Nephron progenitor cell (in vitro differentiated cells): ENCODE data around the gene RBMY1J.
"Not testable (repeated sequence)": the region's sequence is repeated elsewhere in the genome, so short reads cannot be mapped to it uniquely, and the experiment has no call there.

Experiments
- DNase-seq: peaks from one replicate; pipeline ENCODE4 v3.0.0; 2021
- H3K27ac Mint-ChIP-seq: 2 replicates; pipeline ENCODE4 v1.8.0; 2021; ENCODE audit warnings: mild to moderate bottlenecking, moderate library complexity, mixed read lengths
- H3K27me3 Mint-ChIP-seq: 2 replicates; pipeline ENCODE4 v1.8.0; 2021; ENCODE audit warnings: mild to moderate bottlenecking, low read depth, mixed read lengths; ENCODE audit not compliant: poor library complexity
- H3K36me3 Mint-ChIP-seq: 2 replicates; pipeline ENCODE4 v1.8.0; 2021; ENCODE audit warnings: low read depth, mixed read lengths
- H3K4me1 Mint-ChIP-seq: 2 replicates; pipeline ENCODE4 v1.8.0; 2021; ENCODE audit warnings: mixed read lengths
- H3K4me3 Mint-ChIP-seq: 2 replicates; pipeline ENCODE4 v1.8.0; 2021; ENCODE audit warnings: mild to moderate bottlenecking, moderate library complexity, mixed read lengths
- H3K9me3 Mint-ChIP-seq: 2 replicates; pipeline ENCODE4 v1.8.0; 2021; ENCODE audit warnings: mild to moderate bottlenecking, moderate library complexity, mixed read lengths
- CTCF ChIP-seq: fragments of 200-600 bp; sonication (generic); IDR thresholded peaks from 2 replicates; pipeline ENCODE4 v1.5.0; 2021; ENCODE audit warnings: antibody characterized with exemption

RBMY1J gene

DNA sequence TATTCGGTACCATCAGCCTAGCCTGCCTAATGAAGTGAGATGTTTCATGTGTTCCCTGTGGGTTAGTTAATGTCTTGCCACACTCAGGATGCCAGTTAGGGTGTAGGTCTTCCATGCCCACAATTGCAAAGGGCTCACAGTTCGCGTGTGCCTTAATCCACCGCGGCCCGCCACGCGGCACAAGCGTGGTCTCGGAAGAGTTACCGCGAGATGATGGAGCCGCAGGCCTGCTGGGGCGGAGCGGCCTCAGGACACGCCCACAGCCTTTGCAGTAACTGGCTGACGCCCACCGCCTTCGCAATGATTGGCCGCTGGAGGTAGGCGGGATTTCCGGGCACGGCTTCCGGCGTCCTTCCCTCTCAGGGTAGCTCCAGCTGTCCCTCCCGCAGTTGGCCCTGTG lies at the start of gene RBMY1J:
RBMY1J (plus strand) TSS at position 301 of the 400 bp plus-strand sequence. CDS start 2,038 bp downstream, outside the sequence.
- not testable (repeated sequence) for H3K36me3 Mint-ChIP-seq, H3K27me3 Mint-ChIP-seq, H3K9me3 Mint-ChIP-seq, H3K4me3 Mint-ChIP-seq, DNase-seq, H3K27ac Mint-ChIP-seq, H3K4me1 Mint-ChIP-seq

GRCh38 chrY:22367416-22367815 lies 35.8 kb upstream of the RBMY1J start:
- Mint-ChIP-seq H3K4me1 (no peaks in the 10 kb centered on the region), H3K27me3 (no peaks in the 10 kb centered on the region), H3K27ac (no peak overlapping the region), H3K36me3 (no peaks in the 10 kb centered on the region), H3K9me3 (no peaks in the 10 kb centered on the region), H3K4me3 (no peak overlapping the region)
- no peak for DNase-seq
- TF ChIP-seq CTCF: no peak

DNA sequence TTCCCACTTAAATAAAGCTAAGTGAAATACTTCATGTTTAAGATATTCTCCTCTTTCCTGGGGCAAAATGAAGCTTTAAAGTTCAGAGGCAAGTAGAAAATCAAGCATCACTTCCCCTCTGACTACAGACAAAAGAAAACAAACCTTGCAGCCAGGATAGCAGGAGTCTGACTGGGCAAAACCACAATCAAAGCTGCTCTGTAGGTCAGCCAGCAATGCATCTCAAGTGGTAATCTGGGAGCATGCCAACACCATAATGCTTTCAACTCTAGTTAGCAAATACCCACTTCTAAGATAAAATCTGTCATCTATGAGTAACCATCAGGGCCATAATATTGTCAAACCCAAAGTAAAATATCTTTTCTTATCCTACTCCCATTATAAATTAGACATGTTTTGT lies 32.6 kb upstream of the RBMY1J start:
- Mint-ChIP-seq H3K4me1 (no peaks in the 10 kb centered on the region), H3K27ac (no peak overlapping the region), H3K4me3 (no peak overlapping the region), H3K36me3 (no peaks in the 10 kb centered on the region), H3K27me3 (no peaks in the 10 kb centered on the region), H3K9me3 (no peaks in the 10 kb centered on the region)
- TF ChIP-seq CTCF: no peak
- DNase-seq: no peak

GRCh38 chrY:22373494-22373893 lies 29.7 kb upstream of the RBMY1J start:
- Mint-ChIP-seq H3K27me3 (no peaks in the 10 kb centered on the region), H3K27ac (no peak overlapping the region), H3K36me3 (no peaks in the 10 kb centered on the region), H3K4me1 (no peaks in the 10 kb centered on the region), H3K4me3 (no peak overlapping the region), H3K9me3 (no peaks in the 10 kb centered on the region)
- no peak for TF ChIP-seq CTCF
- no peak for DNase-seq

GRCh38 chrY:22444718-22445396 lies 41.6 kb downstream of the RBMY1J start:
- not testable (repeated sequence) for H3K4me3 Mint-ChIP-seq, H3K9me3 Mint-ChIP-seq, H3K4me1 Mint-ChIP-seq, H3K36me3 Mint-ChIP-seq, DNase-seq, H3K27ac Mint-ChIP-seq, H3K27me3 Mint-ChIP-seq

GRCh38 chrY:22455522-22455921 lies 52.3 kb downstream of the RBMY1J start:
- H3K36me3 Mint-ChIP-seq, H3K4me1 Mint-ChIP-seq, H3K27me3 Mint-ChIP-seq, H3K4me3 Mint-ChIP-seq, DNase-seq, H3K9me3 Mint-ChIP-seq, H3K27ac Mint-ChIP-seq: not testable (repeated sequence)

DNA sequence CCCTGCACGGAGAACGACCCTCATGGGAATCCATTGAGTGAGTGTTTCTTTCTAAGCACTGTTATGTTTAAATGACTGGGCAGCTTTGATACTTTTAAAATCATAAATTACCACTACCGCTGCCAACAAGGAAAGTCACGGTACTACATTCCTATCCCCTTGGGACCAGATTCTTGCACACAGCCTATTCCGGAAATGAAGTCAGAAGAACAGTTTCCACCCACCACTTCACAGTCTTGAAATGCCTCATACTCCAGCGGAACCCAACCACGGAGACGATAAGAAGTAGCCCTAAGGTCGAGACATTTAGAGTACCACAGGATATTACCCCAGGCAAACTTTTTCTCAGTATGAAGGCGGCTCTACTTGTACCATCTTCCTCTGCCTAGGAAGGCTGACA lies 58.8 kb downstream of the RBMY1J start:
- not testable (repeated sequence) for H3K27ac Mint-ChIP-seq, H3K36me3 Mint-ChIP-seq, H3K9me3 Mint-ChIP-seq, H3K27me3 Mint-ChIP-seq, H3K4me1 Mint-ChIP-seq, DNase-seq, H3K4me3 Mint-ChIP-seq
